Measurements from ENCODE around the gene BEND5. TPM values are rescaled to one million over a fixed set of nuclear protein-coding genes. Genes with fewer than 3 reads are reported as not detected.

The BEND5 gene
- total and polyA plus RNA-seq, 7 donors = 1.6 to 12.7 (median 10.9) TPM

DNA sequence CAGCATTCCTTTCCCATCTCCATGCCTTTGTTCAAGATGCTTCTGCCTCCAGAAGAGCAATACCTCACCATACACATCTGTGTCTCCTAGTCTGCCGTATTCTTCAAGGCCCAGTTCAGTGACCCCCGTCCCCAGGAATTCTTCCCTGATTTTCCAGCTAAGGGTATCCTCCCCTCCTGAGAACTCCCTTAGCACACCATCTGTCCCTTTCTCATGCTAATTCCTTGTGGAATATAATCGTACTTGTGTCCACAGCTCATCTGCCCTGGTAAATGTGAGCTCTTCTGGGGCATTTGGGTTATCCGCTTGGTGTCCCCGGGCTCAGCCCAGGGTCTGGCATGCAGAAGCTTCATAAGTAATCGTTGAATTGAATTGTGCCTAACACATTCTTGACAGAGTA is 40.9 kb downstream of the BEND5 start:
- Histone ChIP-seq H3K36me3 (peaks cover 5 to 79% (median 26%) of the 10 kb centered on the region in 4 donors), H3K4me1 (no peaks in the 10 kb centered on the region), H3K27ac (no peak overlapping the region), H3K27me3 (no peaks in the 10 kb centered on the region), H3K9me3 (no peaks in the 10 kb centered on the region), H3K4me3 (no peak overlapping the region)
- WGBS, 2 donors = 91% methylated on average over 6 of the region's 6 CpGs
- no peak for DNase-seq
- TF ChIP-seq POLR2AphosphoS5 (IDR thresholded peaks at IDR 0.05) = no peak
- TF ChIP-seq, protein P1, sequence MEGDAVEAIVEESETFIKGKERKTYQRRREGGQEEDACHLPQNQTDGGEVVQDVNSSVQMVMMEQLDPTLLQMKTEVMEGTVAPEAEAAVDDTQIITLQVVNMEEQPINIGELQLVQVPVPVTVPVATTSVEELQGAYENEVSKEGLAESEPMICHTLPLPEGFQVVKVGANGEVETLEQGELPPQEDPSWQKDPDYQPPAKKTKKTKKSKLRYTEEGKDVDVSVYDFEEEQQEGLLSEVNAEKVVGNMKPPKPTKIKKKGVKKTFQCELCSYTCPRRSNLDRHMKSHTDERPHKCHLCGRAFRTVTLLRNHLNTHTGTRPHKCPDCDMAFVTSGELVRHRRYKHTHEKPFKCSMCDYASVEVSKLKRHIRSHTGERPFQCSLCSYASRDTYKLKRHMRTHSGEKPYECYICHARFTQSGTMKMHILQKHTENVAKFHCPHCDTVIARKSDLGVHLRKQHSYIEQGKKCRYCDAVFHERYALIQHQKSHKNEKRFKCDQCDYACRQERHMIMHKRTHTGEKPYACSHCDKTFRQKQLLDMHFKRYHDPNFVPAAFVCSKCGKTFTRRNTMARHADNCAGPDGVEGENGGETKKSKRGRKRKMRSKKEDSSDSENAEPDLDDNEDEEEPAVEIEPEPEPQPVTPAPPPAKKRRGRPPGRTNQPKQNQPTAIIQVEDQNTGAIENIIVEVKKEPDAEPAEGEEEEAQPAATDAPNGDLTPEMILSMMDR (IDR thresholded peaks at IDR 0.05) = no peak
- TF ChIP-seq EP300 (IDR thresholded peaks at IDR 0.05) = no peak
- no peak for TF ChIP-seq POLR2A (IDR thresholded peaks at IDR 0.05)
- intact Hi-C loops (cut with DNase I) = no loop called here

DNA sequence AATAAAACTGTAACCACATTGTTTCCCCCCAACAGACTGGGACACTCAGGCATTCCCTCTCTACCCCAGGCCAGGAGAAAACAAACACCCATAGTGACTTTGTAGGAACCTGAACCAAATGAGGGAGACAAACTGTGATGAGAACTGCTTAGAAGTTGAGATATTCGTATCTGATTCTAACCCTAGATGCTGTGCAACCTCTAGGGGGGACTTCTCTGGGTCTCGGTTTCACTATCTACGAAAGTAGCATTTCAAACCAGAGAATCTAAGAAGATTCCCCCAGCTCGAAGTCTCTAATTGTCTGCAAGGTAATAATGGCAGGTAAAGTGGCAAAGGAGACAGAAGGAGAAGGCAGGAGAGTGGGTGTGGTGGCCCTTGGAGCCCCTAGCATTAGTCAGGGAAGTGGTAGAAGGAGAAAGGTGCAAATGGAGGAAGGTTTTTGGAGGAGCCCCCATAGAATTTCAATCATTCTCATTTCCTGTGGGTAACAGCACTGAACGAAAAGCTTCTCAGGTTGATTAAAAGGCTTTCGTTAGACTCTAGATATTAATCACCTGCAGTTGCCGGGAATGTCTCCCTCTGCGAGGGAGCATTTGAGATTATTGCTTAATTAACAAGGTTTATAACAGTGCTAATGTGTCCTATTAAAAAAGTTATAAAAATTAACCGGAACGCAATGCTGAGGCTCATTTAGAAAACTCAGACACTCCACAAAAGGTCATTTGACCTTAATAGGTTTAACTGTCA is 46.4 kb downstream of the BEND5 start:
- no peak overlapping the region for H3K4me3 ChIP-seq
- peaks cover 0 to 6% (median 0%) of the 10 kb centered on the region in 4 donors for H3K4me1 ChIP-seq
- intact Hi-C loops (cut with DNase I) = no loop called here
- H3K27ac ChIP-seq = no peak overlapping the region
- no peaks in the 10 kb centered on the region for H3K9me3 ChIP-seq
- 76 to 78% methylated on average over 10 of the region's 10 CpGs for WGBS, 2 donors
- no peak for DNase-seq
- no peaks in the 10 kb centered on the region for H3K27me3 ChIP-seq
- H3K36me3 ChIP-seq = peaks cover 5 to 57% (median 19%) of the 10 kb centered on the region in 4 donors
- TF ChIP-seq EP300 (IDR thresholded peaks at IDR 0.05) (no peak), POLR2A (IDR thresholded peaks at IDR 0.05) (no peak), POLR2AphosphoS5 (IDR thresholded peaks at IDR 0.05) (no peak)
- TF ChIP-seq, protein P1 (IDR thresholded peaks at IDR 0.05) = no peak

DNA sequence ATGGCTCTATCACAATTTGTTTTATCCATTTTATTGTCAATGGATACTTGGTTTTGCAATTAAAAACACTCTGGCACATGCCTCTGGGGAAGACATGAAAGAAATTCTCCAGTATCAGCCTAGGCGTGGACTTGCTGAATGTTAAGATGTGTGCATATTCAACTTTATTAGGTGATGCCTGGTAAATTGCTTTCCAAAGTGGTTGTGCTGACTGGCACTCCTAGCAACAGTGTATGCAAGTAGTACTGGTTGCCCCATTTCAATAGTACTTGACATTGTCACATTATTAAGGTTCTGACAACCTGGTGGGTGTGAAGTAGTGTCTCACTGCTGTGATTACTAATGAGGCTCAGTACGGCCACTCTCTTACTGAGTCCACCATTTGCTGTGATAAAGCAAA is 48.1 kb downstream of the BEND5 start:
- Histone ChIP-seq H3K36me3 (peaks cover 0 to 39% (median 9%) of the 10 kb centered on the region in 4 donors), H3K4me1 (peaks cover 0 to 6% (median 0%) of the 10 kb centered on the region in 4 donors), H3K27me3 (no peaks in the 10 kb centered on the region), H3K4me3 (no peak overlapping the region), H3K27ac (no peak overlapping the region), H3K9me3 (no peaks in the 10 kb centered on the region)
- no peak for DNase-seq
- TF ChIP-seq, protein P1 (IDR thresholded peaks at IDR 0.05) = no peak
- intact Hi-C loops (cut with DNase I) = no loop called here
- WGBS, 2 donors = 89 to 93% methylated on average over 2 of the region's 2 CpGs

DNA sequence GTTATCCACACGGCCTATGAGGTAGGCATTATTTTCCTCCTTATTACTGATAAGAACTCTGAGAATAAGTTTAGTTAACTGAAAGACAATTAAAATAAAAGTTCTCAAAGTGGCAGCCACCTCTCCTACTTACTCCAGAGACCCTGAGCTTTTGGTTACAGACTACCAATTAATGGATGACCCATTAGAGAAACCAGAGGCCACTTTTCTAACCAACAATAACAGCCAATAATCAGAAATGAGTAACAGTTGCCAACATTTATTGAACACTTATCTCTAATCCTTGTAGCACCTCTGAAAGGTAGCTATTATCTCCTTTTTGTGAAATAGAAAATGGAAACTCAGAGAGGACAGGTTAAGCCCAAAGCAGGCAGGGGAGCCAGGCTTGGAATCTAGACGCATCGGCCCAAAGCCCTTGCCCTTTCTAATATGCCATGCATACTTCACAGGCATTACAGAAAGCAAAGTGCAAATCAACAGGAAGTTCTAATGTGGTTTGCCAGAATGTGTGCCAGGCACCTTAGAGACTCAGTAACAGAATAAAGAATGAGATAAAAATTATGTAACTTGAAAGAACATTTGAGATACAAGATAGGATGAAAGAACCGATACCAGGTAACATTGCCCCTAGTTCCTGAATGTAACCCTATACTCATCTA is 50.0 kb downstream of the BEND5 start:
- no peak overlapping the region for H3K4me3 ChIP-seq
- intact Hi-C loops (cut with DNase I) = no loop called here
- peaks cover 0 to 6% (median 0%) of the 10 kb centered on the region in 4 donors for H3K4me1 ChIP-seq
- H3K36me3 ChIP-seq = peaks cover 0 to 20% (median 1%) of the 10 kb centered on the region in 4 donors
- no peaks in the 10 kb centered on the region for H3K27me3 ChIP-seq
- no peak for DNase-seq
- no peak for TF ChIP-seq EP300 (IDR thresholded peaks at IDR 0.05)
- TF ChIP-seq POLR2AphosphoS5 (IDR thresholded peaks at IDR 0.05) = no peak
- TF ChIP-seq POLR2A (IDR thresholded peaks at IDR 0.05) = no peak
- TF ChIP-seq, protein P1 (IDR thresholded peaks at IDR 0.05) = no peak
- WGBS, 2 donors = 95% methylated on average over 4 of the region's 4 CpGs
- no peak overlapping the region for H3K27ac ChIP-seq
- no peaks in the 10 kb centered on the region for H3K9me3 ChIP-seq

All from sigmoid colon (tissue), 7 donors.